Activated CD4-positive, alpha-beta memory T cell treated with anti-CD3 and anti-CD28 coated beads for 36 hours (primary cell): ENCODE measurements around the gene MSL3. TPM values are rescaled to one million over a fixed set of nuclear protein-coding genes. Genes with fewer than 3 reads are reported as not detected.
A peak's percentile ranks its signal among the peaks of the same experiment; 100 is the strongest.

Source experiments
- CTCF ChIA-PET: fragments of 350-600 bp; sonication (Branson Sonifier 250); formaldehyde crosslinking; loops from one replicate; lab custom pipeline; 2021; ENCODE audit warnings: antibody characterized with exemption, inconsistent platforms; lab: Charles Lee
- POLR2A ChIA-PET: fragments of 350-600 bp; sonication (Branson Sonifier 250); formaldehyde crosslinking; loops from one replicate; lab custom pipeline; 2021; ENCODE audit warnings: antibody characterized with exemption; lab: Charles Lee
- DNase-seq: peaks from one replicate; pipeline ENCODE4 v3.0.0-alpha.2; 2020
- H3K27ac Mint-ChIP-seq: one replicate; pipeline ENCODE4 v1.8.0; 2021; ENCODE audit warnings: mixed read lengths
- H3K27me3 Mint-ChIP-seq: one replicate; pipeline ENCODE4 v1.8.0; 2021; ENCODE audit warnings: mixed read lengths
- H3K36me3 Mint-ChIP-seq: one replicate; pipeline ENCODE4 v1.8.0; 2021; ENCODE audit warnings: mixed read lengths
- H3K4me1 Mint-ChIP-seq: one replicate; pipeline ENCODE4 v1.8.0; 2021; ENCODE audit warnings: low read depth, mixed read lengths
- H3K4me3 Mint-ChIP-seq: one replicate; pipeline ENCODE4 v1.8.0; 2021; ENCODE audit warnings: mild to moderate bottlenecking, mixed read lengths
- H3K9me3 Mint-ChIP-seq: one replicate; pipeline ENCODE4 v1.8.0; 2021; ENCODE audit warnings: mixed read lengths
- intact Hi-C: fragments of 100-400 bp; cut with micrococcal nuclease; formaldehyde crosslinking; loops from one replicate; pipeline ENCODE4 v1.15.1; 2023
- total RNA-seq, 2 experiments: library from RNA; stranded (reverse); gene quantifications; one replicate each; pipeline ENCODE4 v1.2.3, GENCODE V29; 2021

The MSL3 gene, protein sequence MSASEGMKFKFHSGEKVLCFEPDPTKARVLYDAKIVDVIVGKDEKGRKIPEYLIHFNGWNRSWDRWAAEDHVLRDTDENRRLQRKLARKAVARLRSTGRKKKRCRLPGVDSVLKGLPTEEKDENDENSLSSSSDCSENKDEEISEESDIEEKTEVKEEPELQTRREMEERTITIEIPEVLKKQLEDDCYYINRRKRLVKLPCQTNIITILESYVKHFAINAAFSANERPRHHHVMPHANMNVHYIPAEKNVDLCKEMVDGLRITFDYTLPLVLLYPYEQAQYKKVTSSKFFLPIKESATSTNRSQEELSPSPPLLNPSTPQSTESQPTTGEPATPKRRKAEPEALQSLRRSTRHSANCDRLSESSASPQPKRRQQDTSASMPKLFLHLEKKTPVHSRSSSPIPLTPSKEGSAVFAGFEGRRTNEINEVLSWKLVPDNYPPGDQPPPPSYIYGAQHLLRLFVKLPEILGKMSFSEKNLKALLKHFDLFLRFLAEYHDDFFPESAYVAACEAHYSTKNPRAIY
- total RNA-seq, result 10 to 100 TPM; 45.3 to 47.0 TPM

DNA sequence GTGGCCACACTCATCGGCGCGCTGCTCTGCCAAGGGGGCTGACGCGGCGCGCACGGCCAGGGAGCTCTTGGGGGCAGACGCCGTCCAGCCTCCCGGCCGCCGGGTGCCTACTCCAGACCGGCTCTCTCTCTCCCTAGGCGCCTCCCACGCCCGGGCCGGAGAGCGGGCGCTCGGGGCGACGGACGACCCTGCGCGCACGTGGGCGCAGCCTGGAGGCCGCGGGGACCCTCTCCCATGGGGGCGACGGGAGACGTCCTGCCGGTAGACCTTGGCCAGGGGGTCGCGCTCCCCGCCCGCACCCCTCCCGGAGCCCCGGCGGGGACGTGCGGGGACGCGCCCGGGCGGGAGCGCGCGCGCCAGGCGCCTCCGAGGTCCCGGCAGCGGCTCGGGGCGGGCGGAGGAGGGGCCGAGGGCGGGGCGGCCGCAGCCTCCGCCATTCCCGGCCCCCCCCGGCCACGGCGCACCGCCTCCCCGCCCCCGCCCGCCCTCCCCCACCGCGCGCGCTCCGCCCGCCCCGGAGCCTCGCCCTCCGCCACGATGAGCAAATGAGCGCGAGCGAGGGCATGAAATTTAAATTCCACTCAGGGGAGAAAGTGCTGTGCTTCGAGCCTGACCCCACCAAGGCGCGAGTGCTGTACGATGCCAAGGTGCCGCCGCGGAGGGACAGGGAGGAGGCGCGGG, at the start of gene MSL3:
Gene MSL3, plus strand, starts transcription at position 519 of the 681 bp plus-strand sequence. Its CDS starts 27 bp downstream, at position 546.
- Mint-ChIP-seq H3K27me3 (peaks cover 1% of the 10 kb centered on the region), H3K4me3 (peak within 1 kb of the TSS; percentile 95), H3K27ac (peak within 1 kb of the TSS; percentile 99), H3K4me1 (peaks cover 18% of the 10 kb centered on the region), H3K9me3 (no peaks in the 10 kb centered on the region), H3K36me3 (peaks cover 23% of the 10 kb centered on the region)
- peak; percentile 35 for DNase-seq
- ChIA-PET POLR2A (interaction anchor here (1.3 kb wide), 1 partner anchor 9 kb away, joined by 4 read pairs; no protein-coding TSS in a partner anchor), CTCF (interaction anchor here (0.7 to 2.4 kb wide), 5 partner anchors 9 to 34 kb away, joined by 3 to 10 read pairs (median 7); no protein-coding TSS in a partner anchor)
- intact Hi-C loops, result loop anchor here (1.0 to 2.0 kb wide), 2 partner anchors 12 to 225 kb away; no protein-coding TSS in a partner anchor

DNA sequence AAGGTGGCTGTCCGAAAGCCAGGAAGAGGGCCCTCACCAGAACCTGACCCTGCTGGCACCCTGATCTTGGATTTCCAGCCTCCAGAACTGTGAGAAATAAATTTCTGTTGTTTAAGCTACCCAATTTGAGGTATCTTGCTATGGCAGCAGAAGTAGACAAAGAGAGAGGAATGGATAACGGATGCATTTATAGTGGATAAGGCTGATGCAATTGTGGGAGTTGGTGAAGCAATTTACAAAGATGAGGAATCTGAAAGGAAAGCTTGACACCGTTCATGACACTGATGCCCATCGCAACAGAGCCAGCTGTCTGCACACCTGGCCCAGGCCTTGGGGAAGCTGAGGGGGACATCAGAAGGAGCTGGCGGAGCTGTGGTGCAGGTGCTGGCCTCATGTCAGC, 35.7 kb upstream of the MSL3 start:
- H3K36me3 Mint-ChIP-seq, result no peaks in the 10 kb centered on the region
- no peaks in the 10 kb centered on the region for H3K4me1 Mint-ChIP-seq
- no peak for DNase-seq
- ChIA-PET POLR2A (no interaction called here), CTCF (interaction anchor here (1.5 kb wide), 1 partner anchor 190 kb away, joined by 5 read pairs; no protein-coding TSS in a partner anchor)
- no peaks in the 10 kb centered on the region for H3K27me3 Mint-ChIP-seq
- no peak overlapping the region for H3K27ac Mint-ChIP-seq
- no peak overlapping the region for H3K4me3 Mint-ChIP-seq
- no peaks in the 10 kb centered on the region for H3K9me3 Mint-ChIP-seq
- intact Hi-C loops, result no loop called here

- H3K9me3 Mint-ChIP-seq, result no peaks in the 10 kb centered on the region
- H3K27ac Mint-ChIP-seq, result no peak overlapping the region
- no peaks in the 10 kb centered on the region for H3K36me3 Mint-ChIP-seq
- DNase-seq, result peak; percentile 10
- no peaks in the 10 kb centered on the region for H3K4me1 Mint-ChIP-seq
- no peaks in the 10 kb centered on the region for H3K27me3 Mint-ChIP-seq
- intact Hi-C loops, result loop anchor here (1.0 kb wide), 2 partner anchors 46 to 191 kb away; no protein-coding TSS in a partner anchor
- POLR2A ChIA-PET, result no interaction called here
- CTCF ChIA-PET, result no interaction called here
- H3K4me3 Mint-ChIP-seq, result no peak overlapping the region
These were observed 33.7 kb upstream of the MSL3 start for GRCh38 chrX:11724122-11725017.

DNA sequence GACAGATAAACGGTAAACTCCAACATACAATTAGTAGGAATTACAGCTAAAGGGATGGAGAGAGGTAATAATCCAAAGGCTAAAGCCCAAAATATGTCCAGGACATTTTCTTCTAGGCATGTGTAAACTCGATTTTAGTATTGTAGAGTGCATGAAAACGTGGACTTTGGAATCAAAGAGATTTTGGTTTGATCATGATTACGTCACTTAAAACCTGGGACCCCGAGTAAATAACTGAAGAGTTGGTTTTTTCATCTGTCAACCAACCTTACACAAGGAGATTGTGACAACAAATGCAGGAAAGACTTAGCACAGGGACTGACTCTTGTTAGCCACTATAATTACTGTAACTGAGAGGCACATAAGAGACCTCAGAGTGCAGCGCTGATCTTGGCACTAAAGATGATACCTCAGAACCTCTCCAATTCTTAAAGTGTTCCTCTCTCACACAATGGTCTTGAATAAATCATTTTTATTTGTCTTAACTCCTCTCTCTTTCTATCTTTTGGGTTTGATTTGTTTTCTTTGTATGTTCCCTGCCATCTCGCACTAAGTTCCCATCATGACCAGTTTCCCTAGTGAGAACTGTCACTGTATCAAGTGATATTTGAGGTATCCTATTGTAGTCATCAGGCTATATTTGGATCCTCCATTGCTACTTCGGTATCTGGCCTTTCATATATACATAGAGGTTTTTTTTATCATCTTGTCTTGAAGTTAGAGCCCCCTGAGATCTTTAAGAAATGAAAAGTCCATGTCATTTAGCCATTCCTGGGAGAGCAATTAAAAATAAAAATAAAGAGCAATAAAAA, 32.2 kb upstream of the MSL3 start:
- Mint-ChIP-seq H3K4me3 (no peak overlapping the region), H3K27me3 (peaks cover 4% of the 10 kb centered on the region), H3K9me3 (no peaks in the 10 kb centered on the region), H3K36me3 (no peaks in the 10 kb centered on the region), H3K4me1 (no peaks in the 10 kb centered on the region), H3K27ac (no peak overlapping the region)
- CTCF ChIA-PET, result no interaction called here
- DNase-seq, result no peak
- intact Hi-C loops, result no loop called here
- POLR2A ChIA-PET, result no interaction called here

DNA sequence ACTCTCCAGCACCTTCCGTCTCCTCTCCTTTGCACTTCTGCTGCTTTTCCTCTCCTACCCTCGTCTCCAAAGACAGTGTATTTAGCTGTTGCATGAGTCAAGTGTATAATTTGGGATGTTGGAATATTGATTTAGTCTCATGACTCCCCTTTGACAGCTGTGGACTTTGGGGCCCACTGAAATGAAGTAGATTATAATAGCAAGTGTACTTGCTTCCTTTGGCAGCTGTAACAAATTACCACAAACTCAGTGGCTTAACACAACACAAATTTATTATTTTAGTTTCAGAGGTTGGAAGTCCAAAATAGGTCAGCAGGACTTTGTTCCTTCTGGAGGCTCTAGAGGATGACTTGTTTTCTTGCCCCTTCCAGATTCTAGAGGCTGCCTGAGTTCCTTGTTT, 29.5 kb upstream of the MSL3 start:
- ChIA-PET POLR2A (no interaction called here), CTCF (no interaction called here)
- Mint-ChIP-seq H3K4me1 (no peaks in the 10 kb centered on the region), H3K4me3 (no peak overlapping the region), H3K27me3 (peaks cover 4% of the 10 kb centered on the region), H3K9me3 (no peaks in the 10 kb centered on the region), H3K36me3 (no peaks in the 10 kb centered on the region), H3K27ac (no peak overlapping the region)
- no peak for DNase-seq
- intact Hi-C loops, result no loop called here

DNA sequence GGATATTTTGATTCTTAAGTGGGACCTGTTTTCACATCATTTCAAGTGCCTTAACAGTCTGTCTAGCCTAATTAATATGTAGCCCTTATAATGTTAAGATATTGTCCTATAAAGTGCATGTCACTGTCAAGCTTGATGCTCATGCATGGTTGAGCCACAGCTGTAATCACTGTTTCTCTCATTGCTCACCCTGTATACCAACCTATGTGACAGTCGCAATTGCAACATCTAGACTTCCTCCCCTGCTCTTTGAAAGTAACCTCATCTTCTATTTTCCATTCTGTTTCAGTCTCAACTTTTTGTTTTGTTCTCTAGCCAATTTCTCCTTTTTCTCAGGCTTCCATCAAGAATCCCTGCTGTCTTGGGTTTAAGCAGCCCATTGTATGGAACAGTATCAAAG, 24.4 kb upstream of the MSL3 start:
- no peak overlapping the region for H3K27ac Mint-ChIP-seq
- no peak for DNase-seq
- ChIA-PET POLR2A (no interaction called here), CTCF (no interaction called here)
- H3K36me3 Mint-ChIP-seq, result no peaks in the 10 kb centered on the region
- peaks cover 6% of the 10 kb centered on the region for H3K27me3 Mint-ChIP-seq
- no peaks in the 10 kb centered on the region for H3K9me3 Mint-ChIP-seq
- no peak overlapping the region for H3K4me3 Mint-ChIP-seq
- intact Hi-C loops, result no loop called here
- no peaks in the 10 kb centered on the region for H3K4me1 Mint-ChIP-seq

GRCh38 chrX:11739776-11740175, 18.3 kb upstream of the MSL3 start:
- Mint-ChIP-seq H3K27ac (no peak overlapping the region), H3K9me3 (no peaks in the 10 kb centered on the region), H3K4me3 (no peak overlapping the region), H3K27me3 (peaks cover 3% of the 10 kb centered on the region), H3K36me3 (no peaks in the 10 kb centered on the region), H3K4me1 (peaks cover 7% of the 10 kb centered on the region)
- peak; percentile 11 for DNase-seq
- ChIA-PET POLR2A (no interaction called here), CTCF (no interaction called here)
- intact Hi-C loops, result no loop called here

DNA sequence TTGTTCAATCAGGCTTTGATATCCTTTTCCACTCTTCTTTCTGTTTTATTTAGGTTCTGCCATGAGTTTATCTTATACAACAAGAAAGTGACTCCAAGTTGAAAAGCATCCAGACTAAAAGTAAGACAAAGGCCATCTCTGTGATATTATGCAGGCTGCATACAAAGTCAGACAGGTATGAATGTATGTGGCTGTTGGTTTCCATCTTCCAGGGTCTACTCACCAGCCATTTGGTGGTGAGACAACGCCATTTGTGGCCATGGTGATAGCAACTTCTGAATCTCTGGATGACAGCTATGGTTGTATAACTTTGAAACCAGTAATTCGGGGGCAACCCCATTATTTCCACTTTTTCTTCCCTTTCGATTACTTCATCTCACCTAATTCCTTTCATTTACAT, 17.2 kb upstream of the MSL3 start:
- Mint-ChIP-seq H3K4me3 (no peak overlapping the region), H3K4me1 (peaks cover 7% of the 10 kb centered on the region), H3K36me3 (no peaks in the 10 kb centered on the region), H3K27ac (no peak overlapping the region), H3K9me3 (no peaks in the 10 kb centered on the region), H3K27me3 (peaks cover 3% of the 10 kb centered on the region)
- ChIA-PET CTCF (no interaction called here), POLR2A (no interaction called here)
- intact Hi-C loops, result no loop called here
- DNase-seq, result peak; percentile 12

DNA sequence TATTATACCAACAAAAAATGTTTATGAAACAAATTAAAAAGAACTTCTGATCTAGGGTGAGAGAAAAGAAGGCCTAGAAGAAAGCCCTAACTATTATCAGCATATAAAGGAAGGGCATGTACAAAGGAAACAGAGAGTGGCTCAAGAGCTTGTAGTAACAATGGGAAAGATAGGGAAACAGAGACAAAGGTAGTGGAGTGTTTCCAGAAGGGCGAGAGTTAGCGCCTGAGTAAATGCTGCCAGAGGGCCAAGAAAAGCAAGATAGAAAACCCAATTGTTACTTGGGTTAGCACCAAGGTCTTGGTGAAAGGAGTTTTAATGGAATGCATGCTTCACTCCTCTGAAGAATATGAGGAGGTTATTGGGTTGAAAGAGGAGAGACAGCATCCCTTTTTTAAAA, 16.5 kb upstream of the MSL3 start:
- ChIA-PET CTCF (no interaction called here), POLR2A (no interaction called here)
- peaks cover 7% of the 10 kb centered on the region for H3K4me1 Mint-ChIP-seq
- intact Hi-C loops, result no loop called here
- H3K27me3 Mint-ChIP-seq, result peaks cover 3% of the 10 kb centered on the region
- no peak for DNase-seq
- no peaks in the 10 kb centered on the region for H3K36me3 Mint-ChIP-seq
- H3K4me3 Mint-ChIP-seq, result no peak overlapping the region
- H3K27ac Mint-ChIP-seq, result no peak overlapping the region
- no peaks in the 10 kb centered on the region for H3K9me3 Mint-ChIP-seq

- DNase-seq, result no peak
- POLR2A ChIA-PET, result no interaction called here
- Mint-ChIP-seq H3K27me3 (no peaks in the 10 kb centered on the region), H3K9me3 (no peaks in the 10 kb centered on the region), H3K4me1 (peaks cover 4% of the 10 kb centered on the region), H3K4me3 (no peak overlapping the region), H3K36me3 (no peaks in the 10 kb centered on the region), H3K27ac (no peak overlapping the region)
- CTCF ChIA-PET, result no interaction called here
- intact Hi-C loops, result no loop called here
These were observed 12.2 kb upstream of the MSL3 start for GRCh38 chrX:11745881-11746280.

GRCh38 chrX:11750046-11750445, 8.0 kb upstream of the MSL3 start:
- Mint-ChIP-seq H3K4me3 (no peak overlapping the region), H3K27ac (no peak overlapping the region), H3K36me3 (no peaks in the 10 kb centered on the region), H3K27me3 (peaks cover 1% of the 10 kb centered on the region), H3K9me3 (no peaks in the 10 kb centered on the region), H3K4me1 (peaks cover 7% of the 10 kb centered on the region)
- DNase-seq, result no peak
- intact Hi-C loops, result no loop called here
- CTCF ChIA-PET, result no interaction called here
- POLR2A ChIA-PET, result no interaction called here
